Measurements from ENCODE around the gene PRPS1.

The PRPS1 gene

DNA sequence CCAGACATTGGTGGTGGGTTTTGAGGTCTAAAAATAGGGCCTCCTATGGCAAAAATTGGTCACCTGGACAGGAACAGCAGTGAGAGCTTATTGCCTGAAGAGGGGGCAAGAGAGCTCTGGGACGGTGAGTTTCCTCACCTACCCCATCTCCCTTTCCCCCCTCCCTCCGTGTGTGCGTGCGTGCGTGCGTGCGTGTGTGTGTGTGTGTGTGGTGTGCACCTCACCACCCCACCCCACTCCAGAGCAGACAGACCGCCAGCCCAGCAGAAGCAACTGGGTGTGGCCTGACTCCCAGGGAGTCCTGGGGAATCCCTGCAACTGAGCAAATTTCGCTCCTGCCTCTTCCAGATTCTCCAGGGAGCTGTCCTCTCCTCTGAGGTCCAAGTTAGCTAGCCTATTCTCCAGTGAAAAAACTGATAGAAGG lies 44.7 kb downstream of the PRPS1 start:
- TF ChIP-seq PAX5 (IDR thresholded peaks at IDR 0.05; ENCODE audit: insufficient read depth, low read length, severe bottlenecking) (peak; percentile 8), POLR2A (IDR thresholded peaks at IDR 0.05; ENCODE audit: low read depth, low read length) (no peak), SPI1 (IDR thresholded peaks at IDR 0.05; ENCODE audit: low read depth, low read length) (no peak), POU2F2 (IDR thresholded peaks at IDR 0.05; ENCODE audit: low read depth, low read length) (no peak)
- no peak for DNase-seq (ENCODE audit: insufficient read length, low spot score)
- peak; percentile 86 for FAIRE-seq

DNA sequence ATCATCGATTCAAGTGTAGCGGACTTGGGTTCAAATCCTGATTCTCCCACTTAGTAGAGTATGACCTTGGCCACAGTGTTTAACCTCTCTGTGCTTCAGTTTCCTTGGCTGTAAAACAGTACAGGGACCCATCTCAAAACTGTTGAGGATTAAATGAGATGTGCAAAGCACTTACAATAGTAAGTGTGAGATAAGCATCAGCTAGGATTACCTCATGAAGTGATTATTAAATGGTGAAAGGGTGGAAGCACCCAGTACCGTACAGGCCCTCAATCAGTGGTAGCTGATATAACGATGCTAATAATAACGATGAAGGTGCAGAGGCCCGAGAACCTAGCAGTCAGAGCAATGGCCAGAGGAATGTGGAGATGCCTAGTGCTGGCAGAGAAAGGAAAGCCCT lies 45.1 kb downstream of the PRPS1 start:
- no peak for DNase-seq (ENCODE audit: insufficient read length, low spot score)
- no peak for TF ChIP-seq POU2F2 (IDR thresholded peaks at IDR 0.05; ENCODE audit: low read depth, low read length)
- no peak for TF ChIP-seq TAF1 (IDR thresholded peaks at IDR 0.05; ENCODE audit: low read depth, low read length)
- no peak for TF ChIP-seq SPI1 (IDR thresholded peaks at IDR 0.05; ENCODE audit: low read depth, low read length)
- TF ChIP-seq PAX5 (IDR thresholded peaks at IDR 0.05; ENCODE audit: insufficient read depth, low read length, severe bottlenecking) = no peak
- no peak for TF ChIP-seq POLR2AphosphoS5 (IDR thresholded peaks at IDR 0.05; ENCODE audit: low read depth, low read length)
- no peak for TF ChIP-seq POLR2A (IDR thresholded peaks at IDR 0.05; ENCODE audit: low read depth, low read length)
- peak; percentile 5 for FAIRE-seq

DNA sequence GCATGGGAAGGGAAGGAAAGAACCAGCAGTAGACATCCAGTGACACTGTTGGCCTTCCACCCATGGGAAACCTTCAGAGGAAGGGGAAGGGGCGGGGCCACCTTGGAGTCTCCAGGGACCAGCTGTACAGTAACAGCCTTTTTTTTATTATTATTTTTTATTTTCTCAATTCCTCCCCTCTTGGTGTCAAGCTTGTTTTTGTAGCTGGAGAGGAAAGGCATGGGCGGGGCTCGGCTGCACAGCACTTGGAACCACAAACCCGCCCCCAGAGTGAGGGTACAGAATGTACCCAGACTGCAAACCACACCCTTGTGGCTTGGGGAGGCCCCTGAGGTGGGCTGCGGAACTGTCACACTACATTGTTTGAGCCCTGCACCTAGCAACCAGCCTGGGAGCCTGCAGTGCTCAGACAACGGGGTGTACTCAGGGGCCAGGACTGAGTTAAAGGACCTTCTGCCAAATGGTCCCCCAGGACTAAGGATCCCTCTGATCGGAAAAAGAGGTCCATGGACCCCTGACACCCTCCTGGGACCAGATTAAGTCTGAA lies 45.7 kb downstream of the PRPS1 start:
- DNase-seq (ENCODE audit: insufficient read length, low spot score) (no peak), FAIRE-seq (peak; percentile 92)
- TF ChIP-seq POLR2AphosphoS5 (IDR thresholded peaks at IDR 0.05; ENCODE audit: low read depth, low read length) (no peak), SPI1 (IDR thresholded peaks at IDR 0.05; ENCODE audit: low read depth, low read length) (0 out of 2 replicates have a peak, but pooled peaks have one; percentile 21), POLR2A (IDR thresholded peaks at IDR 0.05; ENCODE audit: low read depth, low read length) (no peak), TAF1 (IDR thresholded peaks at IDR 0.05; ENCODE audit: low read depth, low read length) (no peak), POU2F2 (IDR thresholded peaks at IDR 0.05; ENCODE audit: low read depth, low read length) (0 out of 2 replicates have a peak, but pooled peaks have one; percentile 32)

DNA sequence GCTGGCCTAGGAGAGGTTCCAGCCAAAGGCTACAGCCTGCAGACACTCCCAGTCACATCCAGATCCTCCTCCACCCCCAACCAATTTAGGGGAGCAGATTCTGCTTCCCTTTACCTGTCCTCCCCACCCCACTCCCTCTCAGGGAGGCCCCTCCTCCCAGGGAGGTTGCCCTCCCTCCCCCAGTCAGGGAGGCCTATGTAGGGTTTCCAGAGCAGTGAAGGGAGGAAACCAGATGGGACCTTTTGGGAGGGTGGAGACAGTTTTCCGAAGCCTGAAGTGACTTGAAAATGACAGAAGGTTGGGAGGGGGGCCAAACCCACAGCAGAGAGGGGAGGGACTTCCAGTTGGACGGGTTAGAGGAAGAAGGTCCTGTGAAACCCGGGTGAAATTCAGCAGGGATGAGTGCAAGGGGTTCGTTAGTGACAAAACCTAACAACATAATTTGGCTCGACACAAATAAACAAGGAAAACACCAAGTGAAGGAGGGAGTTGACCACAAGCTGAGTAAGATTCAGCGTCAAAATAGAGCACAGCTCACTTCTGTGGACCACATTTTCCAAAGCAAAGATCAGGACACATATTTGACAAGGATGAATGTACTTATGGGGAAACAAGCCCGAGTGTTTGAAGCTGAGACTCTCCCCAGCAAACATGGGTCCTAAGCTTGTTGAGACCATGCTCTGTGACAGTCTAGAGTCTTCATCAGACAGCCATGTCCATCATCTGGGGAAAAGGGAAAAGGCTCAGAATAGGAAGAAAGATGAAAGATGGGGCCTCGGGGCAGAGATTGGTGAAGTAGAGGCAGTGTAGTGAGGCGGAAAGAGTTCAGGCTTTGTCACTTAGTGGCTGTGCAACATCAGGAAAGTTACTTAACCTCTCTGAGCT lies 46.4 kb downstream of the PRPS1 start:
- FAIRE-seq (no peak), DNase-seq (ENCODE audit: insufficient read length, low spot score) (no peak)
- no peak for TF ChIP-seq POLR2A (IDR thresholded peaks at IDR 0.05; ENCODE audit: low read depth, low read length)
- 0 out of 2 replicates have a peak, but pooled peaks have one; percentile 6 for TF ChIP-seq POLR2AphosphoS5 (IDR thresholded peaks at IDR 0.05; ENCODE audit: low read depth, low read length)

DNA sequence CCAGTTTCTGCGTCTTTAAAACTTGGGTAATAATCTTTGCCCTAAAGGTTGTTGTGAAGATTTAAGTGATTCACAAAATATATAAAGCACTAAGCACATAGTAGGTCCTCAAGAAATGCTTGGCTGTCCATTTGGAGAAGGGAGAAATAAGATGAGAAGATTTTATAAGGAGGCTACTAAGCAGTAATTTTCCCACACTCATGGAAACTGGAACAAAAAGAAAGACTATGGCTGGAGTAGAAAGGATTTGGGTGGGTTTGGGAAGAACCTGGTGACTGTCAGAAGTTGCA lies 47.0 kb downstream of the PRPS1 start:
- TF ChIP-seq PAX5 (IDR thresholded peaks at IDR 0.05; ENCODE audit: insufficient read depth, low read length, severe bottlenecking) = no peak
- TF ChIP-seq SPI1 (IDR thresholded peaks at IDR 0.05; ENCODE audit: low read depth, low read length) = no peak
- TF ChIP-seq POU2F2 (IDR thresholded peaks at IDR 0.05; ENCODE audit: low read depth, low read length) = no peak
- TF ChIP-seq POLR2A (IDR thresholded peaks at IDR 0.05; ENCODE audit: low read depth, low read length) = no peak
- TF ChIP-seq POLR2AphosphoS5 (IDR thresholded peaks at IDR 0.05; ENCODE audit: low read depth, low read length) = no peak
- no peak for TF ChIP-seq TAF1 (IDR thresholded peaks at IDR 0.05; ENCODE audit: low read depth, low read length)
- no peak for DNase-seq (ENCODE audit: insufficient read length, low spot score)
- FAIRE-seq = no peak

DNA sequence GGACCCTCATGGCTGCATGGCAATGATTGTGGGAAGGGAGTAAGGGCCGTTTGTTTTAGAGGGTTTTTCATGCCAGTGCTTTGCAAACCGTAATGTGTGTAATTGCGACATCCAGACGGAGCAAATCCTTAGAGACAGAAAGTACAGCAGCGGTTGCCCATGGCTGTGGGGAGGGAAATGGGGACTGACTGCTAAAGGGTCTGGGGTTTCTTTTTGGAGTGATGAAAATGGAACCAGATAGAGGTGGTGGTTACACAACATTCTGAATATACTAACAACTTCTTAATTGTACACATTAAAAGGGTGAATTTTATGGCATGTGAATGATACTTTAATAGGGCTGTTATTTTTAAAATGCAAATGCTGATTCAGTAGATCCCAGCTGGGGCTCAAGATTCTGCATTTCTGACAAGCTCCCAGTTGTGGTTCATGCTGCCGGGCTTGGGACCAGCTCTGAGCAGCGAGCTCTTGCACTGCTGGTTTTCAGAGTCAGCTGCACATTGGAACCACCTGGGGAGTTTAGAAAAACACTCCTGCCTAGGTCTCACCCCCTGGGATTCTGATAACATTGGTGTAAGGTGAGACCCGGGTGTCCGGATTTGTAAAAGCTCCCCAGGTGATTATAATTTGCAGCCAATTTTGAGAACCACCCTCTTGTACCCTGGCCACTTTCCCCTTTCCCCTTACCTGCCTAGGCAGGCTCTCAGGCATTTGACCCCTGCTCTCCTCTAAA lies 47.7 kb downstream of the PRPS1 start:
- DNase-seq (ENCODE audit: insufficient read length, low spot score) (no peak), FAIRE-seq (no peak)
- no peak for TF ChIP-seq POLR2AphosphoS5 (IDR thresholded peaks at IDR 0.05; ENCODE audit: low read depth, low read length)
- no peak for TF ChIP-seq SPI1 (IDR thresholded peaks at IDR 0.05; ENCODE audit: low read depth, low read length)
- TF ChIP-seq PAX5 (IDR thresholded peaks at IDR 0.05; ENCODE audit: insufficient read depth, low read length, severe bottlenecking) = no peak
- no peak for TF ChIP-seq POLR2A (IDR thresholded peaks at IDR 0.05; ENCODE audit: low read depth, low read length)
- TF ChIP-seq POU2F2 (IDR thresholded peaks at IDR 0.05; ENCODE audit: low read depth, low read length) = no peak
- TF ChIP-seq TAF1 (IDR thresholded peaks at IDR 0.05; ENCODE audit: low read depth, low read length) = no peak; the same call in 1 of the 2 replicates

DNA sequence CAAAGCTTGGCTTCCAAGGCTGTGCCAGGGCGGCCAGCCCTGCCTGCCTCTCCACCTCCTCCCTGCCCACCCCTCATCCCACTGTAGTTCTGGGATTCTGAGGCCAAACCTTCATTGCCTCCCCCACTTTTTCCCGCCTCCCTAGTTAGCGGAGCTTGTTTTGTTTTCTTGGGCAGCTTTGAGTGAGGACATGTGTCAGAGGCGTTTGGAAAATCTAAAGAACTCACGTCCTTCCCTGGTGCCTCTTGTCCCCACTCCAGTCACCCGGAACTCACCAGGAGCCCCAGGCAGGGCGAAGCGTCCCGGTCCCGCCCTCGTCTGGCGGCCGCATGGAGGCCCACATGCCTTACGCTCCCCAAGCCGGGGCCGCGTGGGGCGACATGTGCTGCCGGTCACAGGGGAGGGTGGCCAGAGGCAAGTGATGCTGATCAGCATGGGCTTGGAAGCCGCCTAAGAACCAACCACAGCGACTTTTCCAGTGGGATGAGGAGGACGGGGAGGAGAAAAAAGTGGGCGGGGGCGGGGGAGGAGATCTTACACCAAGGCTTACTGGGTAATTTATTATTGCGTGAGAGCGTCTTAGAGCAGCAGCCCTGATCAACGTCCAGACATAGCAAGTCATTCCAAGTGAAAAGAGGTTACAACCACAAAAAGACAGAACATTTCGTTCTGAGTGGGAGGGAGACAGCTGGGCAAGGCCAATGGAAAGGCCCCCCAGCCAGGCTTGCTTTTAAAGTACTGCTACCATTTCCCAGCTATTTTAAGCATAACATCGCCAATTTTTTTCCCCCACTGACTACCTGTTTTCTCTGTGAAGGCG lies 48.5 kb downstream of the PRPS1 start:
- DNase-seq (ENCODE audit: insufficient read length, low spot score) = no peak
- peak; percentile 87 for FAIRE-seq

DNA sequence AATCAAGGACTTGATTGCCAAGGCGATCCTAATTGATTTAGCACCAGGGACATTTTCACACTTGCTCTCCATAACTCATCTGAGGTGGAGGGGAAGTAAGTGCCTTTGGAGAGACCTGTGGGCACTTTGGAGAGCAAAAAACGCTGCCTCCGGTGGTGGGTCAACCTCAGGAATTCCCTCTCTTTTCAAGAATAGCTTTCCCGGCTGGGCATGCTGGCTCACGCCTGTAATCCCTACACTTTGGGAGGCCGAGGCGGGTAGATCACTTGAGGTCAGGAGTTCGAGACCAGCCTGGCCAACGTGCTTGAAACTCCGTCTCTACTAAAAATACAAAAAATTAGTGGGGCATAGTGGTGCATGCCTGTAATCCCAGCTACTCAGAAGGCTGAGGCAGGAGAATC lies 49.2 kb downstream of the PRPS1 start:
- FAIRE-seq = no peak
- TF ChIP-seq POLR2A (IDR thresholded peaks at IDR 0.05; ENCODE audit: low read depth, low read length) (no peak), SPI1 (IDR thresholded peaks at IDR 0.05; ENCODE audit: low read depth, low read length) (no peak), PAX5 (IDR thresholded peaks at IDR 0.05; ENCODE audit: insufficient read depth, low read length, severe bottlenecking) (no peak), TAF1 (IDR thresholded peaks at IDR 0.05; ENCODE audit: low read depth, low read length) (no peak), POU2F2 (IDR thresholded peaks at IDR 0.05; ENCODE audit: low read depth, low read length) (no peak), POLR2AphosphoS5 (IDR thresholded peaks at IDR 0.05; ENCODE audit: low read depth, low read length) (no peak)
- DNase-seq (ENCODE audit: insufficient read length, low spot score) = no peak

More for the DNA sequence above, 48.5 kb downstream of the PRPS1 start:
- no peak for TF ChIP-seq POU2F2 (IDR thresholded peaks at IDR 0.05; ENCODE audit: low read depth, low read length)
- TF ChIP-seq TAF1 (IDR thresholded peaks at IDR 0.05; ENCODE audit: low read depth, low read length) = no peak
- no peak for TF ChIP-seq PAX5 (IDR thresholded peaks at IDR 0.05; ENCODE audit: insufficient read depth, low read length, severe bottlenecking)
- TF ChIP-seq SPI1 (IDR thresholded peaks at IDR 0.05; ENCODE audit: low read depth, low read length) = no peak
- no peak for TF ChIP-seq POLR2A (IDR thresholded peaks at IDR 0.05; ENCODE audit: low read depth, low read length)
- no peak for TF ChIP-seq POLR2AphosphoS5 (IDR thresholded peaks at IDR 0.05; ENCODE audit: low read depth, low read length)

DNA sequence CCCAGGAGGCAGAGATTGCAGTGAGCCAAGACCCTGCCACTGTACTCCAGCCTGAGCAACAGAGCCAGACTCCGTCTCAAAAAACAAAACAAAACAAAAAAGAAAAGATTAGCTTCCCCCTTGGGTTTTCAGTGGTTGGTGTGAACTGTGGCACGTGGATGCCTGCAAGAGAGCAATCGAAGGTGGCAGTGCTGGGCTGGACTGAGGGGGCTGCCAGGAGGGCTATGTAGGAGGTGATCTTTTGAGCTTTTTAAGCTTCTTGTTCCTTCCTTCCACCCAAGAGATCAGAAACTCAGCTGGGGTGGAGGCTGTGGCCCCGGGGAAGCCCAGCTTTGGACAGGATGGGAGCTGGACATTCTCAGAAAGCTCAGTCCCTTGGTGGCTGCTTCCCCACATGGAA lies 49.6 kb downstream of the PRPS1 start:
- FAIRE-seq = peak; percentile 43
- DNase-seq (ENCODE audit: insufficient read length, low spot score) = no peak
- TF ChIP-seq POU2F2 (IDR thresholded peaks at IDR 0.05; ENCODE audit: low read depth, low read length) (no peak), SPI1 (IDR thresholded peaks at IDR 0.05; ENCODE audit: low read depth, low read length) (no peak), TAF1 (IDR thresholded peaks at IDR 0.05; ENCODE audit: low read depth, low read length) (no peak), PAX5 (IDR thresholded peaks at IDR 0.05; ENCODE audit: insufficient read depth, low read length, severe bottlenecking) (no peak), POLR2A (IDR thresholded peaks at IDR 0.05; ENCODE audit: low read depth, low read length) (no peak), POLR2AphosphoS5 (IDR thresholded peaks at IDR 0.05; ENCODE audit: low read depth, low read length) (no peak)

Measured in GM12891 (cell line).